HCT116 (cell line): ENCODE data around the gene SAMD4B. TPM values are rescaled to one million over a fixed set of nuclear protein-coding genes. Genes with fewer than 3 reads are reported as not detected.

Source experiments
- ATAC-seq: fragments of 200-7000 bp; cut with Tn5 transposase; 2 replicates; pipeline ENCODE4 v1.9.1; 2020; ENCODE audit warnings: mild to moderate bottlenecking, moderate library complexity
- BruUV-seq: library from RNA; stranded (reverse); fragments of 400-500 nt; replicated peaks from 2 replicates; lab custom pipeline; 2021; lab: Mats Ljungman, UMichigan
- CTCF ChIA-PET: fragments of 300-600 bp; sonication (Branson Sonifier 250); formaldehyde crosslinking; loops from one replicate; lab custom pipeline; 2021; ENCODE audit warnings: antibody characterized with exemption; lab: Charles Lee
- POLR2A ChIA-PET: fragments of 300-600, 350-600 bp; sonication (Branson Sonifier 250); formaldehyde crosslinking; loops from one replicate; lab custom pipeline; 2021; ENCODE audit warnings: antibody characterized with exemption; lab: Charles Lee
- RAD21 ChIA-PET, 2 experiments: fragments of 300-600 bp; sonication (Branson Sonifier 250); formaldehyde crosslinking; loops; one replicate each; lab custom pipeline; 2023; ENCODE audit warnings: low total read pairs in 2 of 2; ENCODE audit not compliant: uncharacterized antibody in 2 of 2, unreplicated experiment in 2 of 2, low non-redundant PET in 1 of 2; lab: Charles Lee
- DNase-seq: peaks from one replicate; pipeline ENCODE4 v3.0.0-alpha.2; 2010; ENCODE audit warnings: low read depth, low spot score
- H2AFZ ChIP-seq: fragments of 200-600 bp; shearing (Covaris generic), sonication (generic); 2 replicates; pipeline ENCODE4 v1.6.1; 2017; ENCODE audit warnings: low read depth, mixed run types, mixed read lengths, antibody characterized with exemption, low read length; ENCODE audit not compliant: poor library complexity, severe bottlenecking
- H3K27ac ChIP-seq: 2 replicates; pipeline ENCODE4 v1.5.1; 2012; ENCODE audit warnings: low read depth, low read length
- H3K27me3 ChIP-seq: fragments of 200-600 bp; sonication (generic); 2 replicates; pipeline ENCODE4 v1.6.1; 2016; ENCODE audit warnings: mixed run types, low read length, mixed read lengths; ENCODE audit not compliant: insufficient read depth
- H3K36me3 ChIP-seq, 2 experiments: fragments of 200-500 bp in 1 of 2; fragments of 200-600 bp in 1 of 2; sonication (Bioruptor generic) in 1 of 2; sonication (generic) in 1 of 2; 2 replicates each; pipeline versions ENCODE4 v1.5.1 to v1.6.1; 2014 to 2016; ENCODE audit warnings: low read length in 2 of 2, inconsistent platforms in 1 of 2, mixed read lengths in 1 of 2, mixed run types in 1 of 2; ENCODE audit not compliant: insufficient read depth in 2 of 2, control insufficient read depth in 1 of 2
- H3K4me1 ChIP-seq, 2 experiments: fragments of 200-600 bp in 1 of 2; sonication (generic) in 1 of 2; 2 replicates each; pipeline versions ENCODE4 v1.5.1 to v1.6.1; 2012 to 2017; ENCODE audit warnings: low read length in 2 of 2, inconsistent platforms in 1 of 2, mild to moderate bottlenecking in 1 of 2, mixed read lengths in 1 of 2, mixed run types in 1 of 2, moderate library complexity in 1 of 2; ENCODE audit not compliant: insufficient read depth in 2 of 2, control insufficient read depth in 1 of 2
- H3K4me2 ChIP-seq: fragments of 200-600 bp; sonication (generic); 2 replicates; pipeline ENCODE4 v1.6.1; 2017; ENCODE audit warnings: mixed run types, low read length, mixed read lengths
- H3K4me3 ChIP-seq, 2 experiments: fragments of 200-600 bp in 1 of 2; sonication (generic) in 1 of 2; replicated peaks in 1 of 2; 2 replicates each; pipeline ENCODE4 v1.5.1; 2011 to 2016; ENCODE audit warnings: low read length in 2 of 2, control low read depth in 1 of 2, low read depth in 1 of 2, mild to moderate bottlenecking in 1 of 2, mixed read lengths in 1 of 2, mixed run types in 1 of 2
- H3K79me2 ChIP-seq: fragments of 200-600 bp; sonication (generic); 2 replicates; pipeline ENCODE4 v1.6.1; 2017; ENCODE audit warnings: mild to moderate bottlenecking, mixed run types, low read length, moderate library complexity, mixed read lengths; ENCODE audit not compliant: insufficient read depth
- H3K9ac ChIP-seq: fragments of 200-600 bp; sonication (generic); 2 replicates; pipeline ENCODE4 v1.6.1; 2016; ENCODE audit warnings: low read length, mixed read lengths
- H3K9me2 ChIP-seq: fragments of 200-600 bp; sonication (generic), shearing (Covaris generic); 2 replicates; pipeline ENCODE4 v1.6.1; 2017; ENCODE audit warnings: mixed run types, mild to moderate bottlenecking, moderate library complexity; ENCODE audit not compliant: insufficient read depth
- H3K9me3 ChIP-seq, 2 experiments: fragments of 200-500 bp in 1 of 2; fragments of 200-600 bp in 1 of 2; sonication (Bioruptor generic) in 1 of 2; sonication (generic) in 1 of 2; 2 replicates each; pipeline ENCODE4 v1.6.1; 2014 to 2017; ENCODE audit warnings: low read length in 2 of 2, mixed read lengths in 2 of 2, inconsistent platforms in 1 of 2, low read depth in 1 of 2, mild to moderate bottlenecking in 1 of 2, mixed run types in 1 of 2, moderate library complexity in 1 of 2; ENCODE audit not compliant: control insufficient read depth in 1 of 2, insufficient read depth in 1 of 2
- H4K20me1 ChIP-seq: fragments of 200-600 bp; sonication (generic), shearing (Covaris generic); 2 replicates; pipeline ENCODE4 v1.6.1; 2017; ENCODE audit warnings: mixed run types, mild to moderate bottlenecking, moderate library complexity; ENCODE audit not compliant: insufficient read depth
- CEBPB ChIP-seq: IDR thresholded peaks from 2 replicates; pipeline ENCODE4 v1.6.1; 2012; ENCODE audit warnings: low read depth
- CTCF ChIP-seq, 3 experiments: fragments of 200-600 bp in 1 of 3; sonication (generic) in 1 of 3; IDR thresholded peaks in 2 of 3; conservative IDR thresholded peaks in 1 of 3; 2 replicates each; pipeline ENCODE4 v1.5.1; 2012 to 2017; ENCODE audit warnings: low read depth in 2 of 3, low read length in 2 of 3, antibody characterized with exemption in 1 of 3, borderline replicate concordance in 1 of 3, control low read depth in 1 of 3, mild to moderate bottlenecking in 1 of 3, mixed read lengths in 1 of 3, mixed run types in 1 of 3, moderate library complexity in 1 of 3; ENCODE audit not compliant: insufficient read depth in 1 of 3
- MAX ChIP-seq: IDR thresholded peaks from 2 replicates; pipeline ENCODE4 v1.6.1; 2012
- RAD21 ChIP-seq: IDR thresholded peaks from 2 replicates; pipeline ENCODE4 v1.6.1; 2012; ENCODE audit warnings: low read depth, mild to moderate bottlenecking
- SP1 ChIP-seq: IDR thresholded peaks from 2 replicates; pipeline ENCODE4 v1.6.1; 2012; ENCODE audit warnings: low read depth
- YY1 ChIP-seq: IDR thresholded peaks from 2 replicates; pipeline ENCODE4 v1.6.1; 2011; ENCODE audit warnings: low read length, low read depth, moderate library complexity, mild to moderate bottlenecking; ENCODE audit not compliant: insufficient replicate concordance; ENCODE audit errors: extremely low read depth
- ZBTB33 ChIP-seq: IDR thresholded peaks from 2 replicates; pipeline ENCODE4 v1.6.1; 2011; ENCODE audit warnings: mild to moderate bottlenecking, low read length, moderate library complexity; ENCODE audit not compliant: insufficient replicate concordance; ENCODE audit errors: extremely low read depth
- intact Hi-C: fragments of 100-400 bp; cut with micrococcal nuclease; formaldehyde crosslinking; loops from 2 replicates; pipeline ENCODE4 v1.10.0; 2022
- total RNA-seq: library from RNA; stranded (reverse); gene quantifications from one replicate; pipeline ENCODE4 v1.2.1, GENCODE V29; 2021; ENCODE audit not compliant: unreplicated experiment

The SAMD4B gene
- total RNA-seq, 1 experiment from 2014 or later: 127 TPM

- peak overlapping the region; percentile 75 for H2AFZ ChIP-seq
- ChIA-PET CTCF (interaction anchor here (0.6 to 3.8 kb wide), 9 partner anchors 9 to 366 kb away, joined by 3 to 32 read pairs (median 4); partner anchors contain the start of genes GMFG and SAMD4B), POLR2A (no interaction called here), RAD21 (interaction anchor here in 1 of 2 experiments (1.3 kb wide), 1 partner anchor 115 kb away, joined by 3 read pairs; no protein-coding TSS in a partner anchor)
- no peak overlapping the region for H3K9ac ChIP-seq
- no peaks in the 10 kb centered on the region for H3K27me3 ChIP-seq
- intact Hi-C loops: loop anchor here (1.0 to 5.0 kb wide), 3 partner anchors 115 to 365 kb away; no protein-coding TSS in a partner anchor
- no peak overlapping the region for H3K4me3 ChIP-seq
- BruUV-seq: no TSS peak
- peaks cover 0 to 16% of the 10 kb centered on the region in 2 experiments; a peak in 2 of 4 replicates for H3K4me1 ChIP-seq
- H4K20me1 ChIP-seq: no peaks in the 10 kb centered on the region
- no peak overlapping the region for H3K27ac ChIP-seq
- ATAC-seq: peak; percentile 11; the same call in 1 of the 2 replicates
- H3K9me2 ChIP-seq: no peaks in the 10 kb centered on the region
- no peaks in the 10 kb centered on the region for H3K36me3 ChIP-seq
- no peaks in the 10 kb centered on the region for H3K79me2 ChIP-seq
- H3K9me3 ChIP-seq: no peaks in the 10 kb centered on the region
- no peak for DNase-seq
- TF ChIP-seq YY1 (no peak), CEBPB (no peak), MAX (no peak), SP1 (no peak)
- no peak overlapping the region for H3K4me2 ChIP-seq
Measured at GRCh38 chr19:39327363-39328045, 14.7 kb upstream of the SAMD4B start.

- no peaks in the 10 kb centered on the region for H3K9me3 ChIP-seq
- TF ChIP-seq RAD21 (peak; percentile 97), CTCF (IDR thresholded peaks at IDR 0.05 in 2 of 3, conservative IDR thresholded peaks at IDR 0.05 in 1 of 3; ENCODE audit: borderline replicate concordance in 1 of 3, insufficient read depth in 1 of 3, low read depth in 2 of 3, low read length in 2 of 3) (peak; percentile 95 to 98 (median 96)), ZBTB33 (no peak)
- TF ChIP-seq, all 23 proteins: peak for 2
- intact Hi-C loops: loop anchor here (1.0 to 5.0 kb wide), 3 partner anchors 116 to 366 kb away; no protein-coding TSS in a partner anchor
- RAD21 ChIA-PET: interaction anchor here in 1 of 2 experiments (1.3 kb wide), 1 partner anchor 116 kb away, joined by 3 read pairs; no protein-coding TSS in a partner anchor
- Histone ChIP-seq H3K36me3 (no peaks in the 10 kb centered on the region), H3K27ac (no peak overlapping the region), H3K4me1 (peaks cover 0 to 12% of the 10 kb centered on the region in 2 experiments; a peak in 1 of 4 replicates), H3K79me2 (no peaks in the 10 kb centered on the region), H3K4me2 (peak overlapping the region; percentile 18; the same call in 1 of the 2 replicates), H3K9me2 (no peaks in the 10 kb centered on the region), H3K4me3 (no peak overlapping the region), H2AFZ (peak overlapping the region; percentile 75), H3K27me3 (no peaks in the 10 kb centered on the region), H4K20me1 (no peaks in the 10 kb centered on the region), H3K9ac (no peak overlapping the region)
- CTCF ChIA-PET: interaction anchor here (0.6 to 3.8 kb wide), 9 partner anchors 9 to 366 kb away, joined by 3 to 32 read pairs (median 4); partner anchors contain the start of genes GMFG and SAMD4B
- DNase-seq: no peak
- POLR2A ChIA-PET: interaction anchor here (0.5 kb wide), 1 partner anchor 10 kb away, joined by 3 read pairs; no protein-coding TSS in a partner anchor
- peak; percentile 83 for ATAC-seq
- BruUV-seq: no TSS peak
Measured at GRCh38 chr19:39328046-39328705, 14.0 kb upstream of the SAMD4B start.
